WERI-Rb-1 (cell line): ENCODE data around the gene TTC1.
"Not testable (repeated sequence)": the region's sequence is repeated elsewhere in the genome, so short reads cannot be mapped to it uniquely, and the experiment has no call there.

ENCODE experiments used
- DNase-seq: peaks from one replicate; pipeline ENCODE4 v3.0.0-alpha.2; 2020
- H3K27ac ChIP-seq: fragments of 250-450 bp; sonication (Bioruptor Pico); 2 replicates; pipeline ENCODE4 v1.5.1; 2020; ENCODE audit warnings: mild to moderate bottlenecking, moderate library complexity
- H3K27me3 ChIP-seq: fragments of 250-450 bp; sonication (Bioruptor Pico); 2 replicates; pipeline ENCODE4 v1.5.1; 2021; ENCODE audit warnings: mild to moderate bottlenecking, low read depth, moderate library complexity; ENCODE audit not compliant: insufficient read depth, severe bottlenecking
- H3K36me3 ChIP-seq: fragments of 250-450 bp; sonication (Bioruptor Pico); 2 replicates; pipeline ENCODE4 v1.5.1; 2020; ENCODE audit warnings: mild to moderate bottlenecking, moderate library complexity
- H3K4me3 ChIP-seq: 2 replicates; pipeline ENCODE4 v1.5.1; 2011; ENCODE audit warnings: low read depth, mild to moderate bottlenecking, control low read depth, low read length
- H3K9me3 ChIP-seq: fragments of 250-450 bp; sonication (Bioruptor Pico); 2 replicates; pipeline ENCODE4 v1.5.1; 2021; ENCODE audit warnings: mild to moderate bottlenecking, moderate library complexity; ENCODE audit not compliant: severe bottlenecking
- TF ChIP-seq, protein P1 (sequence below): IDR thresholded peaks from 2 replicates; pipeline ENCODE4 v1.5.1; 2011; ENCODE audit warnings: low read depth, mild to moderate bottlenecking, control low read depth, inconsistent platforms, low read length

The TTC1 gene

DNA sequence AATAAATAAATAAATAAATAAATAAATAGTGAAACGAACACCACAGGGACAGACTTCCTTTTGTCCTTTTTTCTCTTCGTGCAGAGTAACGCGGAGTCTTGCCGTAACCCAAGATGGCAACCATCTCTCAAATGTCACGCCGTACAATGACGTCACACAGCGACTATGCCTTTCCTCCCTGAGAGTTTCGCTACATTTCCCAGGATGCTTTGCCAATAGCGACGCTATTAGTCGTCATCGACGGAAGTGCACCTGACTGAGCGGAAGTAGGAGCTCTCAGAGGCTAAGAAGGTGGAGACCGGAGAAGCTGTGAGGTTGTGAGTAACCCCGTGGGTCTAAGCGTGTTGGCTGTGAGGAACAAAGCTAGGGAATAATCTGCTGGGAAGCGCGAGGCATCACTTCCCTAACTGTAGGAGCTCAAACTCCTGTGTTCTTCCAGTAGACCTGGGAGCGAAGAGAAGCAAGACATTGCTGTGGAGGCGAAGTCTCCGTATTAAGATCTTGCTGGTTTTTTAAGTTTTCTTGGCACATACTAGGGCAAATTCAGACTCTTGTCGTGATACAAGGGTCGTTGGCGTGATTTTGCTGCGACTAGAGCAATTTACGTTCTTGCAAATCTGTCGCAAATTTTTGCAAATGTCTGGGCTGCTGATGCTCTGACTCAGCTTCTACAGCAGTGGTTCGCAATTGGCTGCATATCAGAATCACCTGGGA lies at the start of gene TTC1:
TTC1 (plus strand) TSS at position 263 of the 714 bp plus-strand sequence. CDS start 1,390 bp downstream, outside the sequence.
- H3K36me3 ChIP-seq: peaks cover 27% of the 10 kb centered on the region
- H3K27ac ChIP-seq: peak within 1 kb of the TSS; percentile 61

GRCh38 chr5:159961176-159962160 lies 47.5 kb upstream of the TTC1 start:
- Histone ChIP-seq H3K36me3 (no peaks in the 10 kb centered on the region), H3K27me3 (no peaks in the 10 kb centered on the region), H3K4me3 (no peak overlapping the region), H3K9me3 (no peaks in the 10 kb centered on the region), H3K27ac (no peak overlapping the region)
- DNase-seq: no peak
- TF ChIP-seq, protein P1, sequence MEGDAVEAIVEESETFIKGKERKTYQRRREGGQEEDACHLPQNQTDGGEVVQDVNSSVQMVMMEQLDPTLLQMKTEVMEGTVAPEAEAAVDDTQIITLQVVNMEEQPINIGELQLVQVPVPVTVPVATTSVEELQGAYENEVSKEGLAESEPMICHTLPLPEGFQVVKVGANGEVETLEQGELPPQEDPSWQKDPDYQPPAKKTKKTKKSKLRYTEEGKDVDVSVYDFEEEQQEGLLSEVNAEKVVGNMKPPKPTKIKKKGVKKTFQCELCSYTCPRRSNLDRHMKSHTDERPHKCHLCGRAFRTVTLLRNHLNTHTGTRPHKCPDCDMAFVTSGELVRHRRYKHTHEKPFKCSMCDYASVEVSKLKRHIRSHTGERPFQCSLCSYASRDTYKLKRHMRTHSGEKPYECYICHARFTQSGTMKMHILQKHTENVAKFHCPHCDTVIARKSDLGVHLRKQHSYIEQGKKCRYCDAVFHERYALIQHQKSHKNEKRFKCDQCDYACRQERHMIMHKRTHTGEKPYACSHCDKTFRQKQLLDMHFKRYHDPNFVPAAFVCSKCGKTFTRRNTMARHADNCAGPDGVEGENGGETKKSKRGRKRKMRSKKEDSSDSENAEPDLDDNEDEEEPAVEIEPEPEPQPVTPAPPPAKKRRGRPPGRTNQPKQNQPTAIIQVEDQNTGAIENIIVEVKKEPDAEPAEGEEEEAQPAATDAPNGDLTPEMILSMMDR: no peak

More for the DNA sequence above, at the start of gene TTC1:
- peak; percentile 95 for DNase-seq
- H3K4me3 ChIP-seq: peak within 1 kb of the TSS; percentile 93
- no peaks in the 10 kb centered on the region for H3K27me3 ChIP-seq
- TF ChIP-seq, protein P1: no peak
- no peaks in the 10 kb centered on the region for H3K9me3 ChIP-seq

DNA sequence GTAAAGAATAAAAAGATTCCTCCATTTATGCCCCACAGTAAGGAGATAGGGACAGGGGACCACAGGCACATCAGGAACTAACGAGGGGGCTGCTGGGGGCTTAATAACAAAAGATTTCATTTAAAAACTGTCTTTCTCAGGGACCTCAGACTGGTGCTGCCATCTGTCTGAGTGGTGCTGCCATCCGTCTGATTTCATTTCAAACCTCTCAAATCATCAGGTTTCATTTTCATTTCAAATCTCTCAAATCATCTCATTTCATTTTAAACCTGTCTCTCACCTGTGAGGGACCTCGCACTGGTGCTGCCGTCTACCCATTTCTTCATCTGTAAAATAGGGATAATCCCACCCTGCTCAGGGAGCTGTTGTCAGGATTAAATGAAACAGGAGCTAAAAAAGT lies 46.7 kb upstream of the TTC1 start:
- no peak for DNase-seq
- H3K36me3 ChIP-seq: no peaks in the 10 kb centered on the region
- no peaks in the 10 kb centered on the region for H3K27me3 ChIP-seq
- H3K27ac ChIP-seq: no peak overlapping the region
- no peaks in the 10 kb centered on the region for H3K9me3 ChIP-seq
- TF ChIP-seq, protein P1: no peak
- H3K4me3 ChIP-seq: no peak overlapping the region

DNA sequence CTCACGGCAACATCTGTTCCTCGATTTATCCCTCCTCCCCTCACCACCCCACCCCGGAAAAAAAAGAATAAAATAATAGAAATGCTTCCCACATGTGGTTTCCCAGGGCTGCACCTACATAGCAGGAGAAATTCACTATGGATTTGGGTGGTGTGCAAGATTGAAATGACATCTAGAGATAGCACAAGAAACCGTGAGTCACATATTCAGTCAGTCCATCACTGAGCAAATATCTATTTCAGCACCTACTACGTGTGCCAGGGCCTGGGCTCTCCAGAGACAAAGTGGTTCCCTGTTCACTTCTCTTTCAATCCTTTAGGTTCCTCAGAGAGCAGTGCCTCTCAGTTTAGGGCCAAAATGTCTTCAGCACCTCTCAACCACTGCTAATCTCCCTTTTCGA lies 45.0 kb upstream of the TTC1 start:
- no peaks in the 10 kb centered on the region for H3K36me3 ChIP-seq
- H3K9me3 ChIP-seq: no peaks in the 10 kb centered on the region
- TF ChIP-seq, protein P1: no peak
- H3K4me3 ChIP-seq: no peak overlapping the region
- no peaks in the 10 kb centered on the region for H3K27me3 ChIP-seq
- H3K27ac ChIP-seq: no peak overlapping the region
- DNase-seq: no peak

GRCh38 chr5:159965031-159965837 lies 43.7 kb upstream of the TTC1 start:
- Histone ChIP-seq H3K36me3 (no peaks in the 10 kb centered on the region), H3K4me3 (no peak overlapping the region), H3K27ac (no peak overlapping the region), H3K27me3 (no peaks in the 10 kb centered on the region), H3K9me3 (no peaks in the 10 kb centered on the region)
- peak; percentile 58 for DNase-seq
- TF ChIP-seq, protein P1: peak; percentile 70

DNA sequence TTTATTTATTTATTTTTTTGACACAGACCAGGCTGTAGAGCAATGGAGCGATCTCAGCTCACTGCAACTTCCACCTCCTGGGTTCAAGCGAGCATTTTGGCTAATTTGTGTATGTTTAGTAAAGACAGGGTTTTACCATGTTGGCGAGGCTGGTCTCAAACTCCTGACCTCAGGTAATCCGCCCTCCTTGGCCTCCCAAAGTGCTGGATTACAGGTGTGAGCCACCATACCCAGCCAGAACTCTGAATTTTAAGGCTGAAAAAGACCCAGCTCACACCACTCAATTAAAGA lies 43.2 kb upstream of the TTC1 start:
- H3K36me3 ChIP-seq, DNase-seq, H3K27me3 ChIP-seq, H3K9me3 ChIP-seq, H3K4me3 ChIP-seq, H3K27ac ChIP-seq: not testable (repeated sequence)
